Hematopoietic multipotent progenitor cell treated with erythropoietin and hydrocortisone succinate and interleukin-3 and kit ligand, for 6 days (in vitro differentiated cells): ENCODE results near the gene MAP3K20.
"Not testable (repeated sequence)": the region's sequence is repeated elsewhere in the genome, so short reads cannot be mapped to it uniquely, and the experiment has no call there.

Source experiments
- DNase-seq: peaks from one replicate; pipeline ENCODE4 v3.0.0-alpha.2; 2015

The MAP3K20 gene

DNA sequence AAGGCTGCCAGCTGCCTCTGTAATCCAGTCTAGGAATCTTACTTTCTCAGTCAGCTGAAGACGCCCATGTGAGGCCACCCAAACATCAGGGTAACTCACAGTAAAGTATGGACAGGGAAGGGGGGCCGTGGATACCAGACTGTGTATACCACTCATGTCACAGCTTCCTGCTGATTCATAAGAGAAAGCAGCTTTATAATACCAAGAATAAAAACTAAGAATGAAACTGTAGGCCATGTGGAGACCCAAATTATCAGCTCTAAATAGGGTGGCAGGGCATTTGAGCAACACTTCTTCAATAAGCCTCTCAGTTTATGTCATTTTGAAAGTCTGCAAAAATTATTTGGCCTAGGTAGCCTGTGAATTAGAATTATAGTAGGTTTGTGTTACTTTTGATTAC is 164.0 kb downstream of the MAP3K20 start:
- no peak for DNase-seq

DNA sequence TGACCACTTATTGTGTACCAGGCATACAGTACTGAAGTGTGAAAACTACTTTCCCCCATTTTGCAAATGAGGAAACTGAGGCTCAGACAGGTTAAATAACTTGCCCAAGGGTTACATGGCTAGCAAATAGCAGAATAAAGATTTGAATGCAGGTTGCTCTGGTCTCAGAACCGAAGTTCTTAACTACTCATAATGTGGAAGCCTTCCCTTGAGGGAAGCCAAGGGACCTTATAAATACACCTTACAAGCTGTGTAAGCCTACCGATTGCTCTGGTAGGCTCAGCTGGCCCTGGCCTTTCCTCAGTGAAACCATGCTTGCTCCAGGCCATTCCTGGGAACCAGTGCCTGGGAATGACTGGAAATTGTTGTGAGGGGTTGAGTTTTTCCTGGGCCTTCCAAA is 164.4 kb downstream of the MAP3K20 start:
- no peak for DNase-seq

- no peak for DNase-seq
These were observed 166.0 kb downstream of the MAP3K20 start for GRCh38 chr2:173241643-173242042.

GRCh38 chr2:173247156-173247555 is 171.5 kb downstream of the MAP3K20 start:
- DNase-seq = no peak

GRCh38 chr2:173248381-173248780 is 172.7 kb downstream of the MAP3K20 start:
- no peak for DNase-seq

DNA sequence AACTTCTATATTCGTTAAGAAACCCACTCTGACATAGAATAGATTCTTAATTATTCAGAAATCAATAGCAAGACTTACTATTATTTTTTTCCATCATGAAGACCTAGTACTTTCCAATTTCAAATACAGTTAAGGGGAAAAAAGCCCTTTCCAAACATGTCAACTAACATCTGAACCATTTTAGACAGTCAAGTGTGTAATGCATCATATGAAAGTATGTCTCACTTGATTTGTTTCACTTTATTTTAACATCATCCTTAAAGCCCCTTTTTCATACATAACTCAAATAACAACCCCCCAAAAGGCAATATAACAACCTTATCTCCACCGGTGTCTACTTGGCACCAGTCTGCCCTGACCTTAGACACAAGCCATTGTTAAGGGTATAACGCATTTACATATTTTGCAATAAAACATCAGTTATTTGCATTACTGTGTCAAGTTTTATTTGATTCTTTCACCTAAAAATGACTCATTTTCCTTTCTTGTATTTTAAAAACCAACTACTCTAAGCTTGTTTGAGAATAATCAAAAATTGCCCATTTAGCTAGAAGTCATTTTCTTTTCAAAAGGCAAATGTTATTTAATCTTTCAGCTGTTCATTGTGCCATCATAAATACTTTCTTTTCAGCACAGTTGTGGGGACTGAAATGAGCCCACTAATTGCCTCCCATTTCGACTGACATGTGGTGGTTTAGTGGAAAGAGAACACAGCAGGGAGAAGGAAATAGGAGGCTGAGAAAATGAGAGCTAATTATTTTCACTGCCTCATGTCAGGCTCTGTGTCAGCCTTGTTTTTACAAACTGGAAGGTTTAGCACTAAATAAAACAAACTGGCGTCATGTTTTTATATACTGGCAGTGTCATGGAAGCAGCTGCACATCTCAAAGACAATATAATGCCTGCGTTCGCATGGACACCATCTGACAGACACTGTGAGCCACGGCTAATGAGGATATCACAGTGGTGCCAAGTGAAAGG is 174.3 kb downstream of the MAP3K20 start:
- DNase-seq = no peak

- DNase-seq = no peak
These were observed 175.6 kb downstream of the MAP3K20 start for GRCh38 chr2:173251225-173251624.

DNA sequence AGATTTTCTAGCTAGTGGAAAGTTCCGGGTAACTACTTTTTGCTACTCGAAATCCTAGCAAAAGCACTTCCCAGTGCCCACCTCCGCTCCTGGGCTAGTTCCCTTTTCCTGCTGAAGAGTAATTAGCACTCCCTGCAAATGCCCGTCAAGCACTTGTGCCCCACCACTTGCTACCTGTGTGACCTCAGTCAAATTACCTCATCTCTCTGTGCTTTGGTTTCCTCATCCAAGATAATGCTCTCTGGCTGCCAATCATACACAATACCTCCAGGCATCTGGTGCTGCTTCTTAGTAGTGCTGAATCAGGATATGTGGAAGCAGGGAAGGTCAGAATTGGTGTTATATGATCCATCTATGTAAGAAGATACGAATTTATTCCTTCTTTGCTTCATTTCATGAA is 176.9 kb downstream of the MAP3K20 start:
- no peak for DNase-seq

DNA sequence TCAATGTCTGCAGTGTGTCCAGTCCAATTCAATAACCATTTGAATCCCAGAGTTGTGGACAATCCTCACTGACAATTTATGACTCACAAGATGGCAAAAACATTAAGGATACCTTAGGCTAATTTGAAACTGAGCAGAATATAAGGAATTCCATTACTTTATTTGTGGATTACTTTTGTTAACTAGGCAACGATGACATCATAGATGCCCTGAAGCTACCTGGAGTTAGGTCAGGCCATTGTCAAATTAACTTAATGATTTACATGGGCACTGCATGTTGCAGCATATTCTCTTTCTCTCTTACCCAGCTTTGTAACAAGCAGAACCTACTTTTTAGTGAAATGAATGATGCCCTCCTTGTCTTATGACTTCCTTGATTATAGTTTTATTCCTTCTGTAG is 179.0 kb downstream of the MAP3K20 start:
- DNase-seq = no peak

GRCh38 chr2:173258701-173259100 is 183.1 kb downstream of the MAP3K20 start:
- DNase-seq = no peak

DNA sequence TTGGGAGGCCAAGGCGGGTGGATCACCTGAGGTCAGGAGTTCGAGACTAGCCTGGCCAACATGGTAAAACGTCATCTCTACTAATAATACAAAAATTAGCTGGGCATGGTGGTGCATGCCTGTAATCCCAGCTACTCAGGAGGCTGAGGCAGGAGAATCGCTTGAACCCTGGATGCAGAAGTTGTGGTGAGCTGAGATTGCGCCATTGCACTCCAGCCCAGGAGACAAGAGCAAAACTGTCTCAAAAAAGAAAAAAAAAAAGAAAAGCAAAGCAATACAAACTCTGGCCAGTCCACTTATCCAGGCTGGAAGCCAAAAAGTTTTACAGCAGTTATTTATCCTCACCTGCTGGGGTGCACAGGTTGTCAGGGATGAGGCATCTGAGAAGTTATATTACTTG is 186.7 kb downstream of the MAP3K20 start:
- not testable (repeated sequence) for DNase-seq

DNA sequence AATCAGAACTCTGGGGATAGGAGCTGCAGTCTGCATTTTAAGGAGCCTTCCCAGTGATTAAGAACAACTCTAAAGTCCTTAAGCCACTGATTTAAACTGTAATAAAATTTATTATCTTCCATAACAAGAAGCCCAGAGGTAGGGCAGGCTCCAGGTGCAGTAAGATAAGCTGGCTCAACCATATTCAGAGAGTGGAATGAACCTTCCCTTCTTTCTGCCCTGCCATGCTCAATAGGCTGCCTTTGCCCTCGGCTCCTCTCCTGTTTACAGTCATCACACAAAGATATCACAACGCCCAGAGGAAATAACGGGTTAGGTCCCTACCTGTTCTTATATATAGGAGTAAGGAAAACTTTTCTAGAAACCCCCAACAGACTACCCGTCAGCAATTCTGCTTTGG is 188.5 kb downstream of the MAP3K20 start:
- no peak for DNase-seq

- DNase-seq = peak; percentile 74
These were observed 189.1 kb downstream of the MAP3K20 start for GRCh38 chr2:173264603-173265366.

- DNase-seq = no peak
These were observed 195.5 kb downstream of the MAP3K20 start for GRCh38 chr2:173271135-173271534.

GRCh38 chr2:173271825-173272224 is 196.2 kb downstream of the MAP3K20 start:
- DNase-seq = no peak

DNA sequence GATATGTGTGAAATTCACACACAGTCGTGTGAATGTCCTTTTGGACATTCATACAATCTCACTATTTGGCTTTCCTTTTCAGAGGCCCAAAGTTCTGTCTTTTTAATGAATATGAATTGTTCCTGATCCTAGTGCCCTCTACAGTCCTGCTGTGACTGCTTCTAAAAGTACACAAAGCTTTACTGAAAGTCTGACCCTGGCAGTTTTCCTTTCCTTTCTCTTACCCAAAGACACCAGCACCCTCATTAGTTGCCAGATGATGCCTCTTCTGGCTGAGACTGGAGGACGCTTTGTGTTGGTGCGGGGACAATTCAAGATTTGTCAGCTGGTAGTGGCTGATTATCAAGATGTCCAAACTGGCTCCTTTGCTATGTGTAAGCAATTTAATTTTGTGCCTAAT is 197.2 kb downstream of the MAP3K20 start:
- no peak for DNase-seq

GRCh38 chr2:173278794-173279526 is 203.3 kb downstream of the MAP3K20 start:
- DNase-seq = no peak

GRCh38 chr2:173279527-173279868 is 203.9 kb downstream of the MAP3K20 start:
- DNase-seq = no peak

- no peak for DNase-seq
These were observed 205.2 kb downstream of the MAP3K20 start for GRCh38 chr2:173280853-173281252.

DNA sequence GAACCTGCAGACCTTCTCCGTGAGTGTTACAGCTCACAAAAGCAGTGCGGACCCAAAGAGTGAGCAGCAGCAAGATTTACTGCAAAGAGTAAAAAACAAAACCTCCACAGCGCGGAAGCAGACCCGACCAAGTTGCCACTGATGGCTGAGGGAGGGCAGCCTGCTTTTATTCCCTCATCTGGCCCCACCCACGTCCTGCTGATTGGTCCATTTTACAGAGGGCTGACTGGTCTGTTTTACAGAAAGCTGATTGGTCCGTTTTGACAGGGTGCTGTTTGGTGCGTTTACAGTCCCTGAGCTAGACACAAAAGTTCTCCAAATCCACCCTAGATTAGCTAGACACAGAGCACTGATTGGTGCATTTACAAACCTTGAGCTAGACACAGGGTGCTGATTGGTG is 206.3 kb downstream of the MAP3K20 start:
- DNase-seq = not testable (repeated sequence)

DNA sequence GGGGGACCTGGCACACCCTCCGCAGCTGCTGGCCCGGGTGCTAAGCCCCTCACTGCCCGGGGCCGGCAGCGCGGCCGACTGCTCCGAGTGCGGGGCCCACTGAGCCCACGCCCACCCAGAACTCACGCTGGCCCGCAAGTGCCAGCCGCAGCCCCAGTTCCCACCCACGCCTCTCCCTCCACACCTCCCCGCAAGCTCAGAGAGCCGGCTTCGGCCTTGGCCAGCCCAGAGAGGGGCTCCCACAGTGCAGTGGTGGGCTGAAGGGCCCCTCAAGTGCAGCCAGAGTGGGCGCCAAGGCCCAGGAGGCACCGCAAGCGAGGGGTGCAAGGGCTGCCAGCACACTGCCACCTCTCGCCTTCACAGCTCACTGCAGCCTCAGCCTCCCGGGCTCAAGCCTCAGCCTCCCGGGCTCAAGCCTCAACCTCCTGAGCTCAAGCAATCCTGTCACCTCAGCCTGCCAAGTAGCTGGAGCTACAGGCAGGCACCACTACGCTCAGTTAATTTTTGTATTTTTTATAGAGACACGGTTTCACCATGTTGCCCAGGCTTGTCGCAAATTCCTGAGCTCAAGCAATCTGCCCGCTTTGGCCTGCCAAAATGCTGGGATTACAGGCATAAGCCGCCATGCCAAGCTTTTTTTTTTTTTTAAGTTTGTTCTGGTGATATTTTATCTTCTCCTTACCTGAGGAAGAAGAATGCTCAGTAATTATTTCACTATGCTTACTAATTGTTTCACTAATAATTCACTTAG is 207.3 kb downstream of the MAP3K20 start:
- DNase-seq = no peak

DNA sequence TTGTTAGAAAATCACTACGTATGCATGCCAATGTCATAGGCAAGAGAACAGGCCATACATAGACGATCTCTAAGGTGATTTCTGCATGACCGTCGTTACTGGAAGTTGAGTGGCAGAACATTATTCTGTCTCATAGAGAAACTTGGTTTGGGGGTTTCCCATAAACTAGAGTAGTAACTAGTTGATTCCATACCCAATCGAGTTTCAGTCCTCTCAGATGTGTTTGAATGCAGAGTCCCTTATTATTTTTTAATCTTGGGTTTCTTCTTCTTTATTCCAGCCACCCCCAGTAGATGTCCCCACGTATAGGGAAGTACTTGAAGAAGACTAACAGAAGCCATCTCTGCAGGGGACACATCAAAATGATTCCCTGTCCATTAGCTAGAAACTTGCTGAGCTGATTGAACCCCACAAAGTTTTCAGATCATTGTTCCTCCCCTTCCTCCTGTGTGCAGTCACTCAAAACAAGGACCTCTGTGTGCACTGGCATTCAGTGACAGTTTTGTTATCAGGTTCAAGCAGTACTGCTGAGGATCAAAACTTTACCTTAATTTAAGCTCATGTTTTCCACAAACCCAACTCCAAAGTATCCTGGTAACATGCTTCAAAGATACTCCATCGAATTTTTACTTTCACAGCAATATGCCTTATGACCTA is 210.6 kb downstream of the MAP3K20 start:
- peak; percentile 55 for DNase-seq
